ENCODE results near the gene MYZAP.

The MYZAP gene

DNA sequence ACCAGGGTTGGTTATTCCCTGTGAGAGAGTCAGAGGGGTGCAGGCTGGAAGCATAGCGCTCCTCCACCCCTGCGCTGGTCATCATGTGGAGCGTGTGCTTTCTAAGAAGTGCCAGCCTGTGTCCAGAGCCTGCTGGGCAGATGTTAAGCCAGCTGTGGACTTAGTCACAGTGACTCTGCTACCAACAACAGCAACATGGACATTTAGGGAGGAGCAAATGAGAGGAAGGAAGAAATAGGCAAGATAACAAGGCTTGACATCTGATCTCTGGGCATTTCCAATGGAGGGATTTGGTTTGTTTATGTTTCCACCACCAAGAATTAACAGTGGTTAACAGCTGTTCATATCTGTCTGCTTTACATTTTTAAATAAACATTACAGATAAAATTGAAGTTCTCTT lies 36.4 kb upstream of the MYZAP start:
- DNase-seq (no peak), ATAC-seq (no peak)
- Mint-ChIP-seq H3K4me3 (no peak overlapping the region), H3K4me1 (peaks cover 3% of the 10 kb centered on the region), H3K9me3 (no peaks in the 10 kb centered on the region), H3K36me3 (ENCODE audit: low read depth) (no peaks in the 10 kb centered on the region), H3K27ac (no peak overlapping the region), H3K27me3 (peaks cover 7% of the 10 kb centered on the region)

DNA sequence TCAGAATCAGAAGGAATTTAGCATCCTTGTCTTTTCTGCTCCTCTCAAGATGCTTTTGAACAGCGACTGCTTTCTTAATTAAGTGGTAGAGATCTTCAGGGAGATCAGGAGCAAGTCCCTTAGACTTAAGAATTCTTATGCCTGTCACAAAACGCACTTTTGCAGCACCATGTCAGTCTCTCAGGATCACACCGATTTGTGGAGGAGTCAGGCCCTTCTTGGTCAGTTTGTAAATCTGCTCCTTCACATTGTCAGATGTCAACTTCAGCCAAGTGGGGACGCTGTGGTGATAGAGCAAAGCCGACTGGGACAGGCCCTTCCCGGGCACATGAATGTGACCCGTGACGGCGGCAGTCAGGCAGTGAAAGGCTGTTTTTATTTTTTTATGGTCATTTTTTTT lies 35.7 kb upstream of the MYZAP start:
- Mint-ChIP-seq H3K4me1 (peaks cover 11% of the 10 kb centered on the region), H3K4me3 (no peak overlapping the region), H3K27ac (no peak overlapping the region), H3K36me3 (ENCODE audit: low read depth) (no peaks in the 10 kb centered on the region), H3K9me3 (no peaks in the 10 kb centered on the region), H3K27me3 (peaks cover 8% of the 10 kb centered on the region)
- DNase-seq: no peak
- no peak for ATAC-seq

DNA sequence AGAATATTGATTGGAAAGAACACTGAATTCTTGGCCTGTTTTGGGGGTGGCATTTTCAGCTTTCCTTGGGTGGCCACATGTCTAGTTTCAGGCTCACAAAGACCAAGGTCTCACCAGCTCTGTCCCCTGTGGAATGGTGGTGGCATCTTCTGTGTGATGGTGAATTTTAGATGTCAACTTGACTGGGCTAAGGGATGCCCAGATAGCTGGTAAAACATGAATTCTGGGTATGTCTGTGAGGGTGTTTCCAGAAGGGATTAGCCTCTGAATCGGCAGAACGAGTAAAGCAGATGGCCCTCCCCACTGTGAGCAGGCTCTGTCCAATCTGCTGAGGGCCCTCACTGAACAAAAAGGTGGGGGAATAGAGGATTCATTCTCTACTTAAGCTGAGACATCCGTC lies 34.4 kb upstream of the MYZAP start:
- H3K36me3 Mint-ChIP-seq (ENCODE audit: low read depth): peaks cover 3% of the 10 kb centered on the region
- ATAC-seq (no peak), DNase-seq (no peak)
- H3K4me1 Mint-ChIP-seq: peaks cover 23% of the 10 kb centered on the region
- no peak overlapping the region for H3K27ac Mint-ChIP-seq
- no peak overlapping the region for H3K4me3 Mint-ChIP-seq
- H3K9me3 Mint-ChIP-seq: peaks cover 4% of the 10 kb centered on the region
- H3K27me3 Mint-ChIP-seq: peaks cover 10% of the 10 kb centered on the region

DNA sequence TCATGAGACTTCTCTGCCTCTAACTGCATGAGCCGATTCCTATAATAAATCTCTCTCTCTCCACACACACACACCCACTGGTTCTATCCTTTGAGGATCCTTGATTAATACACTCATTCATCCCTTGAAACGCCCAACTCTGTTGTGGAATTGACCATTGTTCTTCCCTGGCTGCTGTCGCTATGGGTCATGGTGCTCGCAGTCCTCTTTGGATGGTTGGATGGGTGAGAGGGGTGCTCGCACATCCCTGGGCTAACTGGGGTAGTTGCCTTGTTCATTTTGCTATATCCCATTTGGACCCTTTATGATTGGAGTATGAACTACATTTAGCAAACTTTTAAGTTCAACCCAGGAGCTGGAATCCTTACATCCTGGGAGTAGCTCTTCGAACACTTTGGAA lies 33.9 kb upstream of the MYZAP start:
- Mint-ChIP-seq H3K27me3 (peaks cover 10% of the 10 kb centered on the region), H3K4me1 (peaks cover 28% of the 10 kb centered on the region)
- ATAC-seq: no peak

DNA sequence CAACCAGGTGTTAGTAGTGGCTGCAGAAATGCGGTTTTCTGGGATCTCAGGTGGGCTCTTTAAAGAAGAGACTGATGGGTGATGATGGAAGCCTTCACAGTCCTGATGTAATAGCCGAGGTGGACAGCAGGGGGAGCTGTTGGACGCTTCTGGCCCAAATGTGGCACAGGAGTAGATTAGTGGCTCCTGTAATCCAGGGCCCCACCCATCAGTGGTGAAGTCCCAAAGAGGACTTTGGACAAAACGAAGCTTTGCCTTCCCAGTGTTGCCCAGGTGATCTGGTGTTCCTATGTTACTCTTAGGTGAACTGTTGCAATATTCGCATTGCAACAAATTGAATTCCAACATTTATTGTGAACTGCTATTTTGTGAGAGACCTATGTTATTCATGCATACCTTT lies 31.8 kb upstream of the MYZAP start:
- Mint-ChIP-seq H3K27me3 (peaks cover 10% of the 10 kb centered on the region), H3K27ac (no peak overlapping the region), H3K9me3 (peaks cover 4% of the 10 kb centered on the region), H3K4me3 (no peak overlapping the region), H3K4me1 (peaks cover 39% of the 10 kb centered on the region), H3K36me3 (ENCODE audit: low read depth) (peaks cover 3% of the 10 kb centered on the region)
- DNase-seq (peak; percentile 82), ATAC-seq (no peak)

More for the DNA sequence above, 33.9 kb upstream of the MYZAP start:
- Mint-ChIP-seq H3K4me3 (no peak overlapping the region), H3K27ac (no peak overlapping the region), H3K9me3 (peaks cover 4% of the 10 kb centered on the region), H3K36me3 (ENCODE audit: low read depth) (peaks cover 3% of the 10 kb centered on the region)
- no peak for DNase-seq

DNA sequence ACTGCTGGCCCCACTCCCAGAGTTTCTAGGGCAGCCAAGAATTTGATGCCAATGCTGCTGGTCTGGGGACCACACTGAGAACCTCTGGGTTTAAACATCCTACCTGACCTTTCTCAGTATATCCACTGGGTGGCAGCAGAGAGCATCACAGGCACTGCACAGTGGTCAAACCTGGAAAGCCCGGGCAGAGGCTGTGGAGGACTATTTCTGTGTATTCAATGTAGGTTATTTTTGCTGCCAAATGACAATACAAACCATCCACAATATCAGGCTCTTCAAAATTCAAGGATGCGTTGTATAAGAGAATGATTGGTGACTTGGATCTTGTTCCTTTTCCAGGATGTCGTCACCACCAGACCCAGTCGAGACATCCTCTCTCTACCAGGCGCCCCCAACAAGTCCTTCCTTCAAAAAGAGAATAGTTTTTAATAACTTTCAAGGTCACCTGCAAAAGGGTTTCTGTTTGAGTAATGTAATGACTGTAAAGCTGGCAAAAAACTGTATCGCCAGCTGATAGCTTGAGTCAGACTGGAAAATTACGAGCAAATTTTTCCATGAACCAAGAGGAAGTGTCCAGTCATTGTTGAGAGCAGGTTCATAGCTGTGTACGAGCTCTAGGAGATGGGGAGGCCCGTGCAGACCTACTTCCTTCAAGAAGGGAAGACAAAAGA lies 30.5 kb upstream of the MYZAP start:
- Mint-ChIP-seq H3K4me3 (peak overlapping the region; percentile 52), H3K27ac (peak overlapping the region; percentile 87)
- ATAC-seq: peak; percentile 76

GRCh38 chr15:57562196-57562769 lies 29.4 kb upstream of the MYZAP start:
- Mint-ChIP-seq H3K36me3 (ENCODE audit: low read depth) (peaks cover 3% of the 10 kb centered on the region), H3K27me3 (peaks cover 14% of the 10 kb centered on the region), H3K4me3 (no peak overlapping the region), H3K9me3 (peaks cover 4% of the 10 kb centered on the region), H3K27ac (peak overlapping the region; percentile 81), H3K4me1 (peaks cover 49% of the 10 kb centered on the region)
- ATAC-seq (no peak), DNase-seq (no peak)

More for the DNA sequence above, 30.5 kb upstream of the MYZAP start:
- H3K36me3 Mint-ChIP-seq (ENCODE audit: low read depth): peaks cover 3% of the 10 kb centered on the region
- DNase-seq: peak; percentile 63
- H3K9me3 Mint-ChIP-seq: peaks cover 4% of the 10 kb centered on the region
- H3K27me3 Mint-ChIP-seq: peaks cover 14% of the 10 kb centered on the region
- peaks cover 48% of the 10 kb centered on the region for H3K4me1 Mint-ChIP-seq

DNA sequence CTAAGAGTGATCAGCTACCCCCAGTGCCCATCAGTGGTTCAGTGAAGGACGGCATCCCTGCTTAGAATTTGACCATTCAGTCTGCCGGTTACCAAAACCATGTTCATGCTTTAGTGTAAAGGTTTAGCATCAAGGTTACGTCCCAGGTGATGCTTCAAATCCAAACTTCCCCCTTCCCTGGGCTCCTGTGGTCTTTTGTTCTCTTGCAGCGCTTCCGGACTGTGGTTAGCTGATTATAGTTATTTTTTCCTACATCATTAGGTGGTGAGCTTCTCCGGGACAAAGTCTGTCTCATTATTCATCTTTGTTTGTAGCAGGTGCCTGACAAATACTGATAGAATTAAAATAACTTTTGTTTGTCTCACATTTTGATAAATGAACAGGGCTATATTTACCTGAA lies 28.3 kb upstream of the MYZAP start:
- ATAC-seq (no peak), DNase-seq (no peak)
- peaks cover 3% of the 10 kb centered on the region for H3K36me3 Mint-ChIP-seq (ENCODE audit: low read depth)
- no peak overlapping the region for H3K4me3 Mint-ChIP-seq
- peak overlapping the region; percentile 48 for H3K27ac Mint-ChIP-seq
- H3K4me1 Mint-ChIP-seq: peaks cover 50% of the 10 kb centered on the region
- peaks cover 4% of the 10 kb centered on the region for H3K9me3 Mint-ChIP-seq
- H3K27me3 Mint-ChIP-seq: peaks cover 17% of the 10 kb centered on the region

GRCh38 chr15:57565311-57565710 lies 26.4 kb upstream of the MYZAP start:
- ATAC-seq: peak; percentile 57
- Mint-ChIP-seq H3K36me3 (ENCODE audit: low read depth) (peaks cover 3% of the 10 kb centered on the region), H3K27ac (peak overlapping the region; percentile 55), H3K27me3 (peaks cover 11% of the 10 kb centered on the region), H3K9me3 (peaks cover 4% of the 10 kb centered on the region), H3K4me1 (peaks cover 47% of the 10 kb centered on the region), H3K4me3 (peak overlapping the region; percentile 34)
- peak; percentile 38 for DNase-seq

DNA sequence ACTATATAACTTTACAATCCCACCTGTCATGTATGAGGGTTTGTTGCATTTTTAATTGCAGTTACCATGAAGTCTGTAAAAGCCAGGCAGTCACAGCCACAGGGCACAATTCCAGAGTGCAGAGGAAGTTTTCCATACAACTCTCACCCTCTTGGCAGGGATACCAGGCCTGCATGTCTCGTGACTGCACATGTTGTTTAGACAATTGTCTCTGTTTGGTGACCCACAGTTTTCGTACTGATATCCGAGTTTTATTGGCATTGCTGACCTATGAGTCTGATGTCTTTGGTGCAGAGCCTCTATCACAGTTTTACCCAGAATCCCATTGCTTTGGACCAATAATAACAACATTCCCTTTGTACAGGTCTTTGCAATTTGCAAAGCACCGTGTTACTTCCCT lies 24.9 kb upstream of the MYZAP start:
- H3K4me3 Mint-ChIP-seq: no peak overlapping the region
- no peaks in the 10 kb centered on the region for H3K36me3 Mint-ChIP-seq (ENCODE audit: low read depth)

GRCh38 chr15:57567891-57568290 lies 23.8 kb upstream of the MYZAP start:
- no peaks in the 10 kb centered on the region for H3K9me3 Mint-ChIP-seq
- H3K27ac Mint-ChIP-seq: no peak overlapping the region
- ATAC-seq: no peak
- H3K4me3 Mint-ChIP-seq: no peak overlapping the region
- H3K36me3 Mint-ChIP-seq (ENCODE audit: low read depth): no peaks in the 10 kb centered on the region
- peaks cover 8% of the 10 kb centered on the region for H3K27me3 Mint-ChIP-seq
- no peak for DNase-seq
- peaks cover 22% of the 10 kb centered on the region for H3K4me1 Mint-ChIP-seq

More for the DNA sequence above, 24.9 kb upstream of the MYZAP start:
- no peak overlapping the region for H3K27ac Mint-ChIP-seq
- no peaks in the 10 kb centered on the region for H3K9me3 Mint-ChIP-seq
- peaks cover 32% of the 10 kb centered on the region for H3K4me1 Mint-ChIP-seq
- no peak for ATAC-seq
- DNase-seq: no peak
- H3K27me3 Mint-ChIP-seq: peaks cover 8% of the 10 kb centered on the region

DNA sequence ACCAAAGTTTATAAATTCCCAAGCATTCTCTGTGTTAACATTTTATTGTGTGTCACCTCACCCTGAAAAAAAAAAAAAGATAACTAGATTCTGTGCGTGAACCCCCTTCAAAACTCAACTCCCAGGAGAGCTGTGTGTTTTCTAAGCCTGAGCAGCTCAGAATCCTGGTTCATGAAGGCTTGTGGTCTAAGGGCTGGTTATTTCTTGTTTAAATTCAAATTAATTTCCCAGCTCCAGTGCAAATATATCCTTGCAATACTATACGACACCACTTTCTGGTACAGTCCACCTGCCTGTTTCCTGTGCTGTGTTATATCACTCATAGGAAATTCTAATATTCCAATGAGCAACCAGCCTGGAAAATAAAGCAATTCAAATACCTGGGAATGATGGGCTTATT lies 23.4 kb upstream of the MYZAP start:
- Mint-ChIP-seq H3K4me3 (no peak overlapping the region), H3K4me1 (peaks cover 18% of the 10 kb centered on the region), H3K36me3 (ENCODE audit: low read depth) (no peaks in the 10 kb centered on the region), H3K9me3 (no peaks in the 10 kb centered on the region), H3K27me3 (peaks cover 8% of the 10 kb centered on the region), H3K27ac (no peak overlapping the region)
- ATAC-seq (no peak), DNase-seq (no peak)

- H3K9me3 Mint-ChIP-seq: no peaks in the 10 kb centered on the region
- no peaks in the 10 kb centered on the region for H3K36me3 Mint-ChIP-seq (ENCODE audit: low read depth)
- H3K4me3 Mint-ChIP-seq: no peak overlapping the region
- H3K27ac Mint-ChIP-seq: no peak overlapping the region
- peaks cover 6% of the 10 kb centered on the region for H3K27me3 Mint-ChIP-seq
- H3K4me1 Mint-ChIP-seq: peaks cover 9% of the 10 kb centered on the region
- ATAC-seq (no peak), DNase-seq (no peak)
These were observed 21.4 kb upstream of the MYZAP start for GRCh38 chr15:57570340-57570739.

GRCh38 chr15:57570994-57571393 lies 20.7 kb upstream of the MYZAP start:
- ATAC-seq: no peak
- DNase-seq: no peak
- H3K27me3 Mint-ChIP-seq: peaks cover 4% of the 10 kb centered on the region
- no peaks in the 10 kb centered on the region for H3K9me3 Mint-ChIP-seq
- no peak overlapping the region for H3K27ac Mint-ChIP-seq
- H3K4me3 Mint-ChIP-seq: no peak overlapping the region
- no peaks in the 10 kb centered on the region for H3K36me3 Mint-ChIP-seq (ENCODE audit: low read depth)
- peaks cover 3% of the 10 kb centered on the region for H3K4me1 Mint-ChIP-seq

GRCh38 chr15:57571725-57572124 lies 20.0 kb upstream of the MYZAP start:
- Mint-ChIP-seq H3K9me3 (no peaks in the 10 kb centered on the region), H3K4me3 (no peak overlapping the region), H3K27me3 (peaks cover 4% of the 10 kb centered on the region), H3K4me1 (peaks cover 2% of the 10 kb centered on the region), H3K27ac (no peak overlapping the region), H3K36me3 (ENCODE audit: low read depth) (no peaks in the 10 kb centered on the region)
- DNase-seq (no peak), ATAC-seq (no peak)

Measured in activated naive CD8-positive, alpha-beta T cell treated with anti-CD3 and anti-CD28 coated beads, Interleukin-2, amount 50 U/mL, for 24 hours (primary cell).